Breast epithelium (tissue), 3 donors: ENCODE measurements around the gene IGF2BP1.

Experiments
- POLR2AphosphoS5 ChIP-seq, 3 donors: sonication (generic); formaldehyde crosslinking; IDR thresholded peaks; one replicate each; pipeline ENCODE4 v1.6.1; 2017; ENCODE audit warnings: antibody characterized with exemption in 3 of 3
- TF ChIP-seq, protein P1 (sequence below), 3 donors: fragments of 450-650 bp; IDR thresholded peaks; one replicate each; pipeline ENCODE4 v1.5.1; 2016 to 2017; ENCODE audit warnings: antibody characterized with exemption in 3 of 3, mild to moderate bottlenecking in 3 of 3, moderate library complexity in 3 of 3

GRCh38 chr17:49086316-49086605, 89.1 kb downstream of the IGF2BP1 start:
- TF ChIP-seq, protein P1, sequence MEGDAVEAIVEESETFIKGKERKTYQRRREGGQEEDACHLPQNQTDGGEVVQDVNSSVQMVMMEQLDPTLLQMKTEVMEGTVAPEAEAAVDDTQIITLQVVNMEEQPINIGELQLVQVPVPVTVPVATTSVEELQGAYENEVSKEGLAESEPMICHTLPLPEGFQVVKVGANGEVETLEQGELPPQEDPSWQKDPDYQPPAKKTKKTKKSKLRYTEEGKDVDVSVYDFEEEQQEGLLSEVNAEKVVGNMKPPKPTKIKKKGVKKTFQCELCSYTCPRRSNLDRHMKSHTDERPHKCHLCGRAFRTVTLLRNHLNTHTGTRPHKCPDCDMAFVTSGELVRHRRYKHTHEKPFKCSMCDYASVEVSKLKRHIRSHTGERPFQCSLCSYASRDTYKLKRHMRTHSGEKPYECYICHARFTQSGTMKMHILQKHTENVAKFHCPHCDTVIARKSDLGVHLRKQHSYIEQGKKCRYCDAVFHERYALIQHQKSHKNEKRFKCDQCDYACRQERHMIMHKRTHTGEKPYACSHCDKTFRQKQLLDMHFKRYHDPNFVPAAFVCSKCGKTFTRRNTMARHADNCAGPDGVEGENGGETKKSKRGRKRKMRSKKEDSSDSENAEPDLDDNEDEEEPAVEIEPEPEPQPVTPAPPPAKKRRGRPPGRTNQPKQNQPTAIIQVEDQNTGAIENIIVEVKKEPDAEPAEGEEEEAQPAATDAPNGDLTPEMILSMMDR (IDR thresholded peaks at IDR 0.05), result no peak
- no peak for TF ChIP-seq POLR2AphosphoS5 (IDR thresholded peaks at IDR 0.05)
